NCI-H2227 (cell line): ENCODE measurements around the gene TSHZ1.

Experiments used
- DNase-seq: peaks from one replicate; lab custom pipeline; 2025; ENCODE audit not compliant: unreplicated experiment; lab: John Stamatoyannopoulos, UW

TSHZ1 gene

DNA sequence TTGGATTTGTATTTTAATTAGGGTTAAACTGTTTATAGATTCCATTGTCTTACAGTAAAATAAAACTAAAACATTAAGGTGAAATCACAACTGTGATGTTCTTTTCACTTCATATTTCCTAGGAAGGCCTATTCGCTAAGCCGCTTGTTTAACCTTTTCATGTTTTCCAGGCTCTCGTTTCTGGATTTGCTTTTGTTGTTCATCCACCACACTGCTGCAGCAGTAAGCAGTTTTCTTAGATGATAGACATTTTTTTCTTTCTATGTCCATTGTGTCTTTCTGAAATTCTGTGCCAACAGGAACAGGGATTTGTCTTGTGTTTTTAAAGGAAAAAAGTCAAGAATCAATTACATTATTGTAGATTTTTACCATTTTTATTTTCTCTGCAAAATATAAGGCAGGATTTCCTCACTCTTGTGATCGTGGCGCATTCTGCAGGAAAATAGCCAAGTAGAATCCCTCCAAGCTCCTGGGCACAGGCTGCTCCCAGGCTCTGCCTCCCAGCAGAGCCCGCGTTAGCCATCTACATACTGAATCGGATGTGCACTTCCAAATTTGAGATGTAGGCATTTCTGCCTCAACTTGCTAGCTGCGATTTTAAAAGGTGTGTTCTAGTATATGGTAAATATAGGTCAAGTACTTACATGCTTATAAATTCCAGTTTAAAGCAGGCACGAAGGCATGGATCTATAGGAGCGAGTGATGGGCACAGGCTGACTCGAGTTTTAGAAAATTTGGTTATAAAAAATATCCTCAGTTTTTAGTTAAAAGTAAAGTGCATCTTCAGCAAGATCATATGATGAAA, 10.2 kb downstream of the TSHZ1 start:
- no peak for DNase-seq

DNA sequence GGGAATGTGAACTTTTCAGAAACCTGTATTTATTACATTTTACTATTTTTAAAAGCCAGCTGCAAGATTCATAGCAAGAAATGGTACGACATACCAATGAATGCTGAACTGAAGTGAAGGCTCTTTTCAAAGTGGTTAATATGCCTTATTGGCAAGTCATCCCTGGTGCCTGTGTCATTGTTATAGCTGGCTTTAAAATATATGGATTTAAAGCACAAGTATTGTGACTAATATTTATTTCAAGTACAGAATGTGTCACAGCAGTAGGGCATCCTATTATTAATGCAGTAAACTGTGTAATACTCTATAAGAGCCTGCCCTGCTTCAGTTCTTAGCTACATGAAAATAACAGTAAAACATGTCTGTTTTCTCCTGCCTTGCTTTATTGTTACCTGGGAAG, 10.8 kb downstream of the TSHZ1 start:
- no peak for DNase-seq

DNA sequence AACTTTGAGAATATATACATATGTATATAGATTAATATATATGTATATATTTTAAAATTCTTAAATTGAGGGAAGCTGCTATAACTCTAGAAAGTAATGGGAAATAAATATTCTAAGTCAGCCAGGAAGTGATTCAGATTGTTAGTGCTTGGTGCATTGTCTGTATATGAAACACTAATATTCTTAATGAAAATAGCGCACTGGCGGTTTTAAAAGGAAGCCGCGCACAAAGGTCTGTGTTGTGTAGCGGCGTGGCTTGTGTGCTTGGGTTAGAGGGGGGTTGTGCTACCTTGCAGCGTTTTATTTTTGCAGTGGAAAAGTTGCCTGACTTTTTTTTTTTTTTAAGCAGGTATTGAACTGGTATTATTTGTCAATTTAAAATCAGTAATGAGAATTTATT, 11.3 kb downstream of the TSHZ1 start:
- DNase-seq: no peak

DNA sequence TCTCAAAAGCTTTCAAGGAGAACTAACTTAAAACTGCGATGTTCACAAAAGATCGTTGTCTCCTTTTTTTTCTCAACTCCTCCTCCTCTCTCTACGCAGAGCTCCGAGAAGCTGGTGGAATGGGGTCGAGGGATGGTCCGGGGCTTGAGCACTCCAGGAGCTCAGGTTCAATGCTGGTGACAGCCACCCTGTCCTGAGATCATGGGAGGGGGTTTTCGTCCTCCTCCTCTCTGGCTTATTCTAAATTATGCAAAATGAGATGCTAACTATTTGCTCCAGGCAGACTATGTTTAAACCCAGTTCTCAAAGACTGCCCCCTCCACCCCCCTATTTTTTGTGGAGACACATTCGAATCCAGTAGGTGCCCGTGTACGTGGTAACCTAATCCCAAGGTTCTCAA, 11.8 kb downstream of the TSHZ1 start:
- no peak for DNase-seq

DNA sequence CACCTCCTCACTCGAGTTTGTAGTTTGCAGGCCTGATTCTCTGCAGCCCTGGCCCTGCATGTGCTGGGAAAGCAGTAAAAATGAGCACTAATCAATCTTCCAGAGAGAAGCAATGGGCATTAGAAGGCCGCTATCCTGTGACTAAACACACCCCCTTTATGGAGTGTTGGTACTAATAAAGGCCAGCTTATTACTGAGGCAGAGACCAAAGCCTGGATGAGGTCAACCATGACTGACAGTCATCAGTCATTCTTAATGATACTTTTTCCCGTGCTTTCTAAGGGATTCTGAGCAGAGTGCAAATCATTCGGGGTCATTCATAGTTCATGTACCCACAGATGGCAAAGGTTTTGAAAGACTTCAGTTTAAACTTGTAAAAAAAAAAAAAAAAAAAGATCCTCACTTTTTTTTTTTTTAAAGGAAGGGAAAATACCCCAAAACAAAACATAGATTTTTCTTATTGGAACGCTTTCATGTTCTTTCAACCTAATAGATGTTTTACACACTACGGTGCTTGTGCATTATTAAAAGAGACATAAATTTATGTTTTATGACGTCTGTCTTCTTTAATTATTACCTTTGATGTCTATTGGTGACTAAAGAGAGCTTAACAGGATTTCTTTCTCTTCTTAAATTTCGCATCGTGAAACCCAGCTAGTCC, 13.2 kb downstream of the TSHZ1 start:
- DNase-seq: peak; percentile 68

DNA sequence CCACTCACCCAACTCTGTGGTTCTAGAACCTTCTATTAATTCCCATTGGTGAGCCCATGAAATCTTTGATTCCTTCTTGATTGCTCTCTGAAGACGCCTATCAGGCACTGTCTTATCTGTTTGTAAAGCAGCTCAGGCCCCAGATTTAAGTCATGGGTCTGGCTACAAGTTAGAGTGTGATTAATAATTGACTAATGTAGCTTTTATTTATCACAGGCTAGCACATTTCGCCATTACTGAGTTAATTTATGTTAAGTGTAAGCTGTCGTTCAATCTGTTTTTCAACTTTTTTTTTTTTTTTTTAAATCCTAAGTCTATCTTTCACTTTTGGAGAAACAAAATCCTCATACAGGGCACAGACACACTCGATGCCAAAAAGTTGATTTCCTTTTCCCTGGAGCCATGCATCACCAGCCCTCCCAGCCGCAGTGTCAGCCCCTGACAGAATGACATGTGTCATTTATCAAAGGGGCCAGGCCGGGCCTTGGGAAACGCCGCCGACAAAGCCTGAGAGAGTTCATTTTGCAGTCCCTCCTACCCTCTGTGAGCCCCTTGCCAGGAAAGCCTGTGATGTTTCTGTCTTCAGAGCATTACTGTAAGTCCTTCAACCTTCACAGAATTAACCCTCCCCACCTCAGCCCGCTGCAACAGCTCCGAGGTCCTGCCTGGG, 15.8 kb downstream of the TSHZ1 start:
- DNase-seq: no peak

DNA sequence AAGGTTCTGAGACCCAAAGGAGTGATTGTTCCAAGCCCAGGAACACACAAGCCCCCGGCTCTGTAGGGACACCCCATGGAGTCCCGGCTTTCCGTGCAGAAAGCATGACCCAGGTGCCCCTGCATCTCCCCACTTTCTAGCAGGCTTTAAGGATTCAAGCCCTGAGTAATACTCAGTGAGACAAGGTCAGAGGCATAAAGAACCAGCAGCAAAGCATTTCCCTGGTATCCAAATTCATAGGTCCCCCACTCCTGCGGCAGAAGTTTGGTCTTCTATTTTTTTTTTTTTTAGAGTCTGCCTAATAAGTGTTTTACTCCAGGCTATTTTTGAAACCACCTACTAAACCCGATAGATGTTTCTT, 16.3 kb downstream of the TSHZ1 start:
- no peak for DNase-seq

DNA sequence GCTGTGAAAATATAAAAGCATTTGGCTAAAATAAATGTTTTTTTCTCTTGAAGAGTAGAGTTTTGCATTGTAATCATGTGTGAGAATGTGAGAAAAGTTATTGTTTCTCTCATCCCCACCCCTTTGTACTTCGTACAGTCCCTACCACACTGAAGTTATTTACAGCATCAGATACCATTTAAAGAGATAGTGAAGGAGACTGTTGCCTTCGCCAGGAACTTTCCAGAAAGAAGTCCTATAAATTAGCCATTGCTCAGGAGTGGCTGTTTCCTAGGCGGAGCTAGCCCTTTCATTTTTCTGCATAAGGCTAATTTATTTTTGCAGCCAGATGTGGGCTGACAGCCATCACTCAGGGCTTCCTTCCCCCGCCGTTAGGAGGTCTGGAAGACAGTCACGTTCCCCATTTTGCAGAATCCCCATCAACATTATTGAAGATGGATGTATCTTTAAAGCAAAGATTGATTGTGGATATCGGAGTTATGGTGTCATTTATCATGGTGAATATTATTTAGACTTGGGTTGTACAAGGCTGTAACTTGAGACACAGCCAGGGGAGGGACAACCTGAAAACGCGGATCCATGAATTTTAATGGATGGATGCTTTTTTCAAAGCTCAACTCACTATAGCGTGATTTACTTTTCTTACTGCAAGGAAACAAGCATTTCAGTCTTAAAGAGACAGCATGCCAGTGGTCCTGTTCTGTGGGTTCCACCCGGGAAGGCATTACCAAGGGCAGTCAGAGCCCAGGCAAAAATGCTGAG, 17.1 kb downstream of the TSHZ1 start:
- DNase-seq: no peak

DNA sequence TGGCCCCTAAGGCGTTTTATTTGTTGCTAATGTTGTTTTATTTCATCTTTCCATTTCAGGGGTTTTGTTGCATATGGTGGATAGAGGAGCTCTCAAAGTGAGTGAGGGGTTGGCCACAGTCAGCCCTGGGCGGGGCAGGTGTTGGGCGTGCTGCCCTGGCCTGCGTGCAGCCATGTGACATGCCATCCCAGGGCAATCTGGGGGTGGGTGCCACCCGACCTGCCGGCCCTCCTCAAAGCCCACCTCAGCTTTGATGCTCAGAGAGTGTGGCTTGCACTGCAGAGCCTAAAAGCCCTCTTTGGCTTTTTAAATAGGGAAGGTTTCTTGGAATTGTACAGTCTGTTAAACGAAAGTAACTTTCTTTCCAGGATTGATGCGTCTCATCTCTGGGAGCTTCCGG, 18.4 kb downstream of the TSHZ1 start:
- DNase-seq: no peak

DNA sequence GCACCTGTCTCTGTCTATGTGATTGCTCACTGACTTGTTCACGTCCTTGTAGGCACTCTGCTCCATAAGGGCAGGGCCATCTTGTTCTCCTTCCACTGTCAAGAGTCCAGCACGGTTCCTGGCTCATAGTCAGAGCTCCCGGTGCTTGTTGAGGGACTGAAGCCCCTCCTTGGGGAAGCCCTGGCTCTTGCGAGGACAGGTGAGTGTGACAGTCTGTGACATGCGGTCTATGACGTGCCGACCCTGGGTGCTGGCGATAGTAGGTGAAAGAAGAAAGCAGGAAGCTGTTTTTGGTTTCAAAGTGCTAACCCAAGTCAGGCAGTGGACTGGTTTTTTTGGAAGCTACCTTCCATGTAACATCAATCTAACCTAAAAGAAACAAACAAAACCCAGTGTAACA, 18.8 kb downstream of the TSHZ1 start:
- no peak for DNase-seq

DNA sequence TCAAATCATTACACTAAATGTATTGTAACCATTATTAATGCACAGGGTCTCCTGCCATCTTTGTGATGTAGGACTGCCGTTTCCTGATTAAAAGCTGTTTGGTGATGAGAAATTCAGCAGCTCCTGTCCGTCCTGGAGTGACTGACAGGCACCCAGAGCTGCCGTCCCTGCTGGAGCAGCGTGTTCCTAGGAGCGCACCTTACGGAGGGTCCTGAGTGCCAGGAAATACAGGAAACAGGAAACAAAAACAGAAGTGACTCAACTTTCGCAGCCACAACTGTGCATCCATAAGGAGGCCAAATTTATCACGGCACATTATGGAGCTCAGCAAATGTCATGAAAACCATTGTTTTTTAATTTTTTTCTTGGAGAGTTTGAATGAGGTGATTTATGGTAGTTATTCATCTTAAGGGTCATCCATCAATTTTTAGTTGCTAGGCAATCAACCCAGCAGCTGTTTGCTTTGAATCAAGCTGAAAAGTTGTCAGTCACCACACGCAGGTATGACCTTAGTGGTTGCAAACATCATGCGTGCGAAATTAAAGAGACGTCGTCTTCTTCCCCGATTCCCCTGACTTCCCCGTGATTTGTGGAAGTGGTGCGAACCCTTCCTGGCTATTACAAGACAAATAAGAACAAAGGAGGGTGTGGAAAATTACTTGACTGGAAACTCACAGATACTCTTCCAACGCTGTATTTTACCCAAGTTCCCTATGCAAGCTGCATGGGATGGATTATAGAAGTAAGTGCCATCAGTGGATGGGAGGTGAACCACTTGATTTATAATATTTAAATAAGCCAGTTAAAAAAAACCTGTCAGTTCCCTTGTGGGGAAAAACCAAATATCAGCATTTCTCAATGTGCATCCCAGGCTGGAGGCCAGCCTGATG, 19.8 kb downstream of the TSHZ1 start:
- no peak for DNase-seq

DNA sequence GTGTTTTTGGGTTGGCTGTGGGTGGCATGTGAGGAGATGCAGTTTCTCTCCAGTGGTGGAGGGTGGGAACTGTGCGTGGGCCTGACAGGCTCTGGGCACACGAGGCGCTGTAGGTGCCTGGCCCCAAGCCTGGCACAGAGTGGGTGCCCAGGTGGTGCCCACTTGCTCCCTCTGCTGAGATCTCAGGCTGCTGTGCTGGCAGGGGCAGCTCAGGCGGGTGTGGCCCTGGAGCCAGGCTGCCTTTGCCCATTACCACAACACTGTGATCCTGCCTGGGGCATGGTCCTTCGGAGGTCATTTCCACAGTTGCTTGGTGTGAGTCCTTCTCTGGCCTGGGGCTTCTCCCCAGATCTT, 20.4 kb downstream of the TSHZ1 start:
- no peak for DNase-seq

DNA sequence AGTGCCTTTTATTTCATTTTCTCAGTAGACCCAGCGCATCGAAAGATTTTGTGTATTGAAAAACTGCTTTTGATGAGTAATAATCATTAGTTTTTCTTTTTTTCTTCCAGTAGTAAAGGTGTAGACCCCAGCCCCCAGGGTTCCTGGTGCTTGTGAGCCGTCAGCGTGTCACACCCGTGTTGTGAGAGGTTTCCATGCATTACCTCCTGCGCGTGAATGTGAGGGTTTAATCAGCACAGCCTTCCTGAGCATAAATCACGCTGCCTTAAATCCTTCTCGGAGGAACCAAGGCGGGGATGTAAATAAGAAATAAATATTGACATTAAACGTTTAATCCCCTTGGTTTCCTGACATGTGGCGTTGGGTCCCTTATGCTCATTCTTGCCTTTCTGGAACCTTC, 24.3 kb downstream of the TSHZ1 start:
- DNase-seq: no peak

DNA sequence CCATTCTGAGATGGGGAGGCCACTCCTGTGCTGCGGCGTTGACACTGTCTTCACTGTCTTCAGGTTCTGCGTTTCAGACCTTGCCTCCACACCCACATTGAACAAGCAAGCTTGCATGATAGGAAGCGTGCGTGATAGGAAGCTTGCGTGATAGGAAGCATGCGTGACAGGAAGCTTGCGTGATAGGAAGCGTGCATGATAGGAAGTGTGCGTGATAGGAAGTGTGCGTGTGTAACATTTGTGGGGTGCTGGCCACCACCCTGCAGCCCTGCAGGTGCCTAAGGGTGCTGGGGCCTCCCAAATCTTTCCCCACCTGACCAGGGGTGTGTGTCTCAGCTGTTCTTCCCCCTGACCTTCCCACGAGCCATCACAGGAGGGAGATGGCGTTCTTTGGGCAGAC, 25.3 kb downstream of the TSHZ1 start:
- no peak for DNase-seq

DNA sequence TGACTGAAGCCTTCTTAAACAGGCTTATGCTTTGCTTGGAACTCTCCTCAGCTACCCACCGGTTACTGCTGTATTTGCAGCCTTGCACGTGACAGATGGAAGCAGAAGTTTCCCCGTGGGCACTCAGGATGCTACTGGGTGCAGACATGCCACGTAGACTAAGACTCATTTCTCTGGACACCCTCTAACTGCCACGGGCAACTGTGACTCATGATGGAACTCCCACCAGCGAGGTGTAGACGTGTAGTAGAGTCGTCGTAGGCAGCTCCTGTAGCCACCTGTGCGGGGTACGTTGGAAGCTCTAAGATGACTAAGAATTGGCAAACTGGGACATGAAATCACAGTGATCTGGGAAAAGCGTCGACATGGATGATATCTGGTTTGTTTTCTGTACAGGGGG, 27.5 kb downstream of the TSHZ1 start:
- no peak for DNase-seq

DNA sequence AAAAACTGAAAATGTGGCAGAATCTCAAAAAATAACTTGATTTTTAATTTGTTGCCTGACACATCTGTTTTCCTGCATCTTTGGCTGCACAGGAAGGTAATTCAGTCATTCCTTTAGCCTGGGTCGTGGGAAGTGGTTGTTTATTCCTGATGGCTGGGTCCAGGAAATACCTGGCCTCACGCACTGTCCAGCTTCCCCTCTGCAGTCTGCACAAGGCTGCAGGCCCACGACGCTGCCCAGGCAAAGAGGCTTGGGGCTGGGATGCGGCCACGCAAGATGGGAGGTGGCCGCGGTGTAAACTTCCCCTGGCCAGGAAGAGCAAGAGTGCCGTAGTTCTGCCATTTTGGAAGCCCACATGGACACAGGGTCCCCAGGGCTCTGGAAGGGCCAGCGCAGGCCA, 28.2 kb downstream of the TSHZ1 start:
- DNase-seq: no peak

DNA sequence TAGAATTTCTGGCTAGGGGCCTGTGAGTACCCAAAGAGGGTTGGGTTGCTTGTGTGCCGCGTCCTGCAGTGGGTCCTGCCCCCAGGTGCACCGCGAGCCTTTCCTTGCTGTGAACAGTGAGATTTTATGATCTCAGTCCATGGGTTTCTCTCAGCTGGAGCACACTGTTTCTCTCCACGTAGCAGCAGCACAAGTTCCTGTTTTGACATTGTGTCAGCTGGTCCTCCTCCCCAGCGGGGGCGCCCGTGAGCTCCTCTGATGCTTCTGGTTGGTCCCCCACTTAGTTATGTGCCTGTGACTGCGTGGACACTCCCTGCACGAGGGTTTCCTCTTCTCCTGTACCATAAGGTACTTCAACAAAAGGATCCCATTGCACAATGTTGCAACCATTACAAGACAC, 29.8 kb downstream of the TSHZ1 start:
- DNase-seq: no peak

DNA sequence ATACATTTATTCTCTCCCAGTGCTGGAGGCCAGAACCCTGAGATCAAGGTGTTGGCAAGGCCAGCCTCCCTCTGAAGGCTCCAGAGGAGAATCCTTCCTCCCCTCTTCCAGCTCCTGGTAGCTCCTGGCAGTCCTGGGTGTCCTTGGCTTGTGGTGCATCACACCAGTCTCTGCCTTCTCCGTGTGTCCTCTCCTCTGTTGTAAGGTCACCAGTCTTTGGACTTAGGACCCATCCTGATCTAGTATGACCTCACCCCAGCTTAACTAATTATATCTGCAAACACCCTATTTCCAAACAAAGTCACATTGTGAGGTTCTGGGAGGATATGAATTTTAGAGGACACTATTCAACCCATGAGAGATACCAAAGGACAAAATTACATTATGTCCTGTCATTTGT, 31.1 kb downstream of the TSHZ1 start:
- no peak for DNase-seq

DNA sequence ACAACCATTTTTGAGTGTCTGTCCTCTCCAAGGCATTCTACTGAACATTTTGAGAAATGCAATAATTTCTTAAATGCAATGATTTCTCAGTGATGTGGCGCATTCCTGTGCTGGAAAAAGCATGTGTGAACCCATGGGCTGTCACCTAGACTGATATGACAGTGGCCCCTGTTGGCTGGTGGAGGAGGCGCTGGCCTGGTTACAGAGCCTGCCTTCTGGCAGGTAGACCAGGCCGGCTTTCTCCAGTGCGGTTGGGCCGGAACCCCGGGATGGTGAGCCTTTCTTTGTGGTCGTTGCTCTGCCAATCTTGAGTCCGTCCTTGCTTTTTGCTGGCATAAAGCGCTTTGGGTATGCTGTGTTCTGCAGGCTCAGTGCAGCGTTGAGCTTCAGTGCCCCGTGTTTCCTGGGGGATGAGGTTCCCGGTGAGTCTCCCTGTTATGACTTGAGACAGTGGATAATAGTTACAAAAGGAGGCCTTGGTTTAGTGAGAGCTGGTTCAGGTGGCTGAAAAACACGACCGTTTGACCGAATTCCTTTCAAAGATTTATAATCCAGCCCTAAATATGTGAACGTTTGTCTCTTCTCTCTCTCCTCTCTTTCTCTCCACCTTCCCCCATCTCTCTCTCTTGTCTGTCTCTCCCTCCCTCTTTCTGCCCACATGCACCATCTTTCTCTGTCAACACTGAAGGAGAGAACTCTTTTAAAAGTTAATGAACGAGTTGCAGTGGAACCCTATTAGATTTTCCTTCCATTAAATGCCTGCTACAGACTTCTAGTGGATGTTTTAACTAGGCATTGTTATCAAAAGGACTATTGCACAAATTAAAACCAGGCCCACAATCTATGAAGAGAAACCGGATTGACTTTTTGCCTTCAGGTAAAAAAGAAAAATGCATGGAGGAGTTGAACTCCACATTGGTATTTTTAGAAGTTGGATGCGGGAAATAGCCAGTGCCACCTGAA, 34.0 kb downstream of the TSHZ1 start:
- DNase-seq: no peak
